Esophagus muscularis mucosa (tissue), 4 donors: Measurements from ENCODE around the gene PDHX.

Experiments
- EP300 ChIP-seq: sonication (generic); formaldehyde crosslinking; IDR thresholded peaks from one replicate; pipeline ENCODE4 v1.6.1; 2017; ENCODE audit warnings: antibody characterized with exemption
- POLR2A ChIP-seq: fragments of 450-650 bp; IDR thresholded peaks from one replicate; pipeline ENCODE4 v1.6.1; 2017; ENCODE audit warnings: antibody characterized with exemption, moderate library complexity, mild to moderate bottlenecking, low read depth
- POLR2AphosphoS5 ChIP-seq, 2 donors: sonication (generic); formaldehyde crosslinking; IDR thresholded peaks; one replicate each; pipeline ENCODE4 v1.6.1; 2017; ENCODE audit warnings: antibody characterized with exemption in 2 of 2
- TF ChIP-seq, protein P1 (sequence below), 3 experiments: fragments of 200-600 bp in 2 of 3; fragments of 450-650 bp in 1 of 3; sonication (generic) in 2 of 3; IDR thresholded peaks; one replicate each; pipeline ENCODE4 v1.5.1; 2017 to 2019; ENCODE audit warnings: antibody characterized with exemption in 3 of 3, mild to moderate bottlenecking in 2 of 3, moderate library complexity in 1 of 3

DNA sequence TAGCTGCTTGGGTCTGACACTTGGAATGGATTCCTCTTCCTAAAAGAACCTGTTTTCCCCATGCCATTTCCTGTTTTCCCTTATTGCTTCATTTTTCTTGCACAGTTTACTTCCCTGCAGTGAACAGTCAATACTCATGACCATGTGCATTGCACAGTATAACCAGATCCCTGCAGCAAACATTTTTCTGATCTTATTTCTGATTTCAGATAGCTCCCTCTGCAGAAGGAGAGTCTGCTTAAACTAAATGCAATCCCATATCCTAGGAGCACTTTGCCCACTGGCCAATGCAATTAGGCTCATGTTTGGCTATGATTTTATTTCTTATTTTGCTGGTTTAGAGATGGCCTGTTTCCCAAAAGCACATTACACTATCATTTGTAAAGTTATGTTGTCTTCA, 125.8 kb downstream of the PDHX start:
- TF ChIP-seq, protein P1, sequence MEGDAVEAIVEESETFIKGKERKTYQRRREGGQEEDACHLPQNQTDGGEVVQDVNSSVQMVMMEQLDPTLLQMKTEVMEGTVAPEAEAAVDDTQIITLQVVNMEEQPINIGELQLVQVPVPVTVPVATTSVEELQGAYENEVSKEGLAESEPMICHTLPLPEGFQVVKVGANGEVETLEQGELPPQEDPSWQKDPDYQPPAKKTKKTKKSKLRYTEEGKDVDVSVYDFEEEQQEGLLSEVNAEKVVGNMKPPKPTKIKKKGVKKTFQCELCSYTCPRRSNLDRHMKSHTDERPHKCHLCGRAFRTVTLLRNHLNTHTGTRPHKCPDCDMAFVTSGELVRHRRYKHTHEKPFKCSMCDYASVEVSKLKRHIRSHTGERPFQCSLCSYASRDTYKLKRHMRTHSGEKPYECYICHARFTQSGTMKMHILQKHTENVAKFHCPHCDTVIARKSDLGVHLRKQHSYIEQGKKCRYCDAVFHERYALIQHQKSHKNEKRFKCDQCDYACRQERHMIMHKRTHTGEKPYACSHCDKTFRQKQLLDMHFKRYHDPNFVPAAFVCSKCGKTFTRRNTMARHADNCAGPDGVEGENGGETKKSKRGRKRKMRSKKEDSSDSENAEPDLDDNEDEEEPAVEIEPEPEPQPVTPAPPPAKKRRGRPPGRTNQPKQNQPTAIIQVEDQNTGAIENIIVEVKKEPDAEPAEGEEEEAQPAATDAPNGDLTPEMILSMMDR (IDR thresholded peaks at IDR 0.05): no peak
- TF ChIP-seq POLR2AphosphoS5 (IDR thresholded peaks at IDR 0.05) (no peak), POLR2A (no peak), EP300 (no peak)
